Germinal center (tissue), 1 donor: ENCODE results near the gene SLC2A11.

ENCODE experiments used
- DNase-seq: peaks from one replicate; pipeline ENCODE4 v3.0.0; 2012; ENCODE audit warnings: mixed read lengths, low spot score

Gene SLC2A11

DNA sequence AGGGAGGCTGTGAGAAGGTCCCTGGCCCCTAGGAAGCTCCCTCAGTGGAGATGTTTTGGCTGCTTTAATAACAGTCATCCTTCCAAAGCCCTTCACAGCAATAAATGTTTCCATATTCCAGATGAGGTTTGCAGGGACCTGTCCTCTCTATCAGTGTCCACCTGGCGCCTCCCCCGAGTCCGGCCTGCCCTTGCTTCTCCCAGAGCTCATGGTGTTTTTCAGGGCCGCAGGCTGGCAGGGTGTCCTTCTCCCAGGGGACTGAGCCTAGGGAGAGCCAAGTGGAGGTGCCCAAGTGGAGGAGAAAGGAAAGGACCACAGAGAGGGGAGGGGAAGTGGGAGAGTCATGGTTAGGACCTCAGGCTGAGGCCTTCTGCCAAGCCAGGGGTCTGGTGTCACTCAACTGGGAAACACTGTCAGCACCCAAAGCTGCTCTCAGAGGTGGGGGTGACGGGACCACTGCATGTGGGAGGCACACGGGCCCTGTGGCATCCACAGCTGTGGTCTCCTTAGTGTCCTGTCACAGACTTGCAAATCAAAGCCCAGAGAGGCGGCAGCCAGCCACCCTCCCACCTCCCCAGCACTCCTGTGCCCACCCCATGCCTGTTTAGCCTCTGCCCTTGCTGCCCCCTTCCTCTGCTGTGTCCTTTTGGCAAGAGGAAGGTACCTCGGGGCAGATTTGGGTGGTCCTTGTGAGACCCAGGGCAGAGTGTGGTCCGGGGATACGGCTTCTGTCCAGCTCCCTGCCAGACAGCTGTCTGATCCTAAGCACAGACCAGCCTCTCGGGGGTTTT is 25.3 kb upstream of the SLC2A11 start:
- no peak for DNase-seq

DNA sequence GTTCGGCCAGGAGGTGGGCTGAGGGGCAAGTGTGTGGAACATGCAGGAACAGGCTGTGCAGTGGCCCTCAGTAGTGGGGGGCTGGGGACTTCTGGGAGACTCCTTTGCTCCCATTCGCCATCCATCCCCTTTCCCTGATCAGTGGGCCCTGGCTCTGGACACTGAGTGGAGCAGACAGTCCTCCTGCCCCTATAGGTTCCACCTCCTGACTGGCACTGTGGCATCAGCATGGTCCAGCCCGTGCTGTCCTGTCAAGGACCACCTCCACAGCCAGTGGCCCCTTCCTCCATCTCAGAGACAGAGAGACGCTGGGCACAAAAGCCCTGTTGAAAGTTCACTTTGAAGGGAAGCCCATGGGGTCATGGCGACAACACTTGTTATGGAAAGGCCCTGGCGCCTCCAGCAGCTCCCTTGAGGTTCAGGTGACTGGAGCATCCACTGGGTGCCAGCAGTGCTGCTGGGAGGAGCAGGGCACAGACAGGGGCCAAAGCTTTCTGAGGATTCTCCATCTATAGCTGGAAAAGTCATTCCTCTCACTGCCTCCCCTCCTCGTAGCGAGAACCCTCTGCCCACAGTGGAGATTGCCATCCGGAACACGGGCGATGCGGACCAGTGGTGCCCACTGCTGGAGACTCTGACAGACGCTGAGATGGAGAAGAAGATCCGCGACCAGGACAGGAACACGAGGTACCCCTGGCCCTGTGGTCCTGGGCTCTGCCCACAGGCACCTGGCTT is 24.5 kb upstream of the SLC2A11 start:
- no peak for DNase-seq

DNA sequence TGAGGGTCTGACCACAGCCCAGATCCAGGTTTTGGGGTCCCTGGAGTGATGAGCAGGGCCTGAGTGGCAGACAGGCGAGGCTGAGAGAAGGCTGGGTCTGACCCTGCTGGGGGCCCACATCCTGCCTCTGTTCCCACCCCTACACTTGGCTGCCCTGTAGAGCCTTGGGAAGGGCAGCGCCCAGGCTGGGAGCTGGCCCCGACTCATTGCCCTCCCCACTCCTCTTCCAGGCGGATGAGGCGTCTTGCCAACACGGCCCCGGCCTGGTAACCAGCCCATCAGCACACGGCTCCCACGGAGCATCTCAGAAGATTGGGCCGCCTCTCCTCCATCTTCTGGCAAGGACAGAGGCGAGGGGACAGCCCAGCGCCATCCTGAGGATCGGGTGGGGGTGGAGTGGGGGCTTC is 23.8 kb upstream of the SLC2A11 start:
- no peak for DNase-seq

DNA sequence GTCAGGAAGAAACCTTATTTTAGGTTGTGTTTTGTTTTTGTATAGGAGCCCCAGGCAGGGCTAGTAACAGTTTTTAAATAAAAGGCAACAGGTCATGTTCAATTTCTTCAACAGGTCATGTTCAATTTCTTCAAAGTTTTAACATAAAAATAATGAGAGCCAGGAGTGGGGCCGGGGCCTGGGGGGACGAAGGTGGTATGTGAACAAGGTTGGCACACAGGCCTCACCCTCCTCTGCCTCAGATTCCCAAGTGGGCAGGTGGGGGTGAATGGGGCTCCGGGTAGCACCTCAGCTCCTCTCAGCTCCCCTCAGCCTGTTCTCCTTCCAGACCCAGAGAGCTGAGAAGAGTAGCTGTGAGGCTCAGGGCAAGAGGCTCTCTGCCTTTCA is 23.3 kb upstream of the SLC2A11 start:
- DNase-seq = no peak

DNA sequence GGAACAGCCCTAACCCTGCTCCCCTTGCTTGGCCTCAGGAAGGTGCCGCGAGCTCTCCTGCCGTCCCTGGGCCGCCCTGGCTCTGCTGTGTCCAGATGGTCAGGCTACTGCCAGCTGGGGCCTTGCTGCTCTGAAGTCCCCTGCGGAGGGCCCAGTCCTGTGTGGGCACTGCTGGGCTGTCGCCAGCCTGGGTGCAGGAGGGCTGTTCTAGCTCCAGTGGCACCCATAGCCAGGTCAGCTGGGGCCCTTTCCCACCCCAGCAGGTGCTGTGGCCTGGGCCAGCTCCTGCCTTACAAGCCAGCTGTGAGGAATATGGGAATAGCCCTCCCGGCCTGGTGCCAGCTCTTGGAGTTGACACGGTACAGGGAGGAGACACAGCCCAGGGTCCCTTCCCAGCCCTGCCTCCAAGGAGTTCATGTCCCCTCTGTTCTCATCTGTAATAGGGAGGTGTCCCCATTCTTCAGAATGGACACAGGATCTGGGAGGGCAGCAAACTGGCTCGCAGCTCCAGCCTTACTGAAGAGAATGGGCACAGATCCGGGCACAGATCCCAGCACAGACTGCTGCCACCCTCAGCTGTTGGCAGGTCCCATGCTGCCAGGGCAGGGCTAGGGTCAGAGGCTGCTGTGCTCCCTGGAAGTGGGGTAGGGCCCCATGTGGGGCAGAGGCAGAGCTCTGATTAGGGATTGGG is 22.7 kb upstream of the SLC2A11 start:
- no peak for DNase-seq

DNA sequence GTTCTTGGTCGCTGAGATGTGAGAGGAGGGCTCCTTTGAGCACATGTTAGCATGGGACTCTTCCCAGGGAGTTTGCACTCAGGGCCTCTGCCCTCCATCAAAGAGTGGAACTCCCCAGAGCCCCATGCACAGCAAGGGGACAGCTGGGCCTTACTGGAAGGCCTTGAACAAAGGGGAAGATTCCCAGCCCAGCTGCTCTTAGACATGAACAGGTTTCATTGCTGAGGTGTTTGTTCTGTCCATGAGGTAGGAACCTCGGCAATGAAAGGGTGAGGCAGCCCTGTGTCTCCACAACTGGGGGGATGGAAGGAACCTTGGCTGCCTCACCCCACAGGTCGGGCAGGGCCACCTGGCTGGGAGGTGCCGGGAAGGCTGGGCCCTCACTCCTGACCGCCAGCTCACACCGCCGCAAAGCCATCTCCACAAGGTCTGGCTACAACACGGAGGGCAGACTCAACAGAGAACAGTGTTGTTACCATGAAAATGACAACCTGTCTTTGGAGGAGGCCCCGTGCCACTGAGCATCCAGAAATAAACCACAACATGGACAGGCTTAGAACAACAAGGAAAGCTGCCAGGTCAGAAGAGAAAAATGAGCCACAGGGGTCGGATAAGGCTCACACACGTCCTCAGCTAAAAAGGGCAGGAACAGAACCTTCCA is 22.1 kb upstream of the SLC2A11 start:
- no peak for DNase-seq

DNA sequence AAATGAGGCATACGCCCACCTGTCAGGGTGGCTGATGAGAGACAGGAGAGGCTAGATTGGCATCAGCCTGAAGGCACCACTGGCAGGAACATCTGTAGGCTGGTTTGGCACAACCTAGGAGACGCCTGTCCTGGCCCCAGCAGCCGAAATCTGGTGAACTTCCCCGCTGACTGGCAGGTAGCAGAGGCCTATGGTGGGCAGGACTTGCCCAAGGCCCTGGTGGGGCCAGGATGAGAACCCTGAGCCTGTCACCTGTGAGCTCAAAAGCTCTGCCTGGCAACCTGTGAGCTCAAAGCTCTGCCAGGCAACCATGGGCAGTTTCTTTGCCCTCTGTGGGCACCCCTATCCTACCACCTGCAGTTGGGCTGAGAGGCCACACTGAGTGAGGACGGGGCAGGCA is 21.4 kb upstream of the SLC2A11 start:
- DNase-seq = no peak

DNA sequence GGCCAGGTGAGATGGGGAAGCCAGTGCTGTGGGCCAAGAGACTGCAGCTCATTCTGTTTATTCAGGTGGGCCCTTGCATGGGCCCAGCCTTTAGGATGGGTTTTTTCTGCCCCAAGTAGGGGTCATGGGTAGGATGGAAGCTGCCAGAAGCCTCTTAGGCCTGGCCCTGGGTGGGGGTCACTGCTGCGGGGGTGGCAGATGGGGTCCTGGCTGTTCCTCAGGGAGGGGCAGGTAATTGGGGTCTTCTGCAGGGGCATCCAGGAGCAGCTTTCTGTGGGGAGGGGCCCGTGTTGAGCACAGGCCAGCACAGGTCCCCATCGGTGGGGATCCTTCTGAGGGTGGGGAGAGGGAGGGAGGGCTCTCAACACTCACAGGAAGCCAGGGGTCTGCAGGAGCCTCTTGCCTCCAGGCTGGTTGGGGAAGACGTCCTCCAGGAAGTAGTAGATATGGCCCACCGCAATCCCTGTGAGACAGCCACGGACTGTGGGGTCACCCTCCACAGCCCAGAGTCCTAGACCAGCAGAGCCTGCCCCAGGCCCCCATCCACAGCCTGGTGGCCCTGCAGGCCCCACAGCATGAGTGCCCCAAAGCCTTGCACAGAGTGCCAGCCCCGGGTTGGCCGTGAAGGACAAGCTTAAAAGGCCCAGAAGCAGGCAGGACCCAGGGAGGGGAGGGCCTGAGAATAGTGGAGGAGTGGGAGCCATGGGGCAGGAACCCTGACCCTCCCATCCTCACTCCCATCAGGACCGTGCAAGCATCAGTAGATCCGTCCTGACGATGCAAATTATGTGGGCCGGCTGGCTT is 20.8 kb upstream of the SLC2A11 start:
- DNase-seq = no peak

DNA sequence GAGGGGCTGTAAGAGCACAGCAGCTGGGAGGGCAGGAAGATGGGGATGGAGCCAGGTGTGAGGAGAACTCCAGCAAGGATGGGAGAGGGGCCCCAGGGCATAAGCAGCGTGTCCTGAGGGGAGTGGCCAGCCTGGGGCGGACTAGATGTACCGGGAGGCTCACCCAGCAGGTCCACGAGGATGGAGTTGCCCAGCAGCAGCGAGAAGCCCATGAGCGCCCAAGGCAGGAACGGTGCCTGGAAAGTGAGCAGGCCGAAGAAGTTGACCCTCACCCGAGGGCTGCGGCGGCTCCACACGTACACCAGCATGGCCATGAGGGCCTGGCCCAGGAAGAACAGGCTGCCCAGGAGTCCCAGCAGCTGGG is 20.2 kb upstream of the SLC2A11 start:
- no peak for DNase-seq

DNA sequence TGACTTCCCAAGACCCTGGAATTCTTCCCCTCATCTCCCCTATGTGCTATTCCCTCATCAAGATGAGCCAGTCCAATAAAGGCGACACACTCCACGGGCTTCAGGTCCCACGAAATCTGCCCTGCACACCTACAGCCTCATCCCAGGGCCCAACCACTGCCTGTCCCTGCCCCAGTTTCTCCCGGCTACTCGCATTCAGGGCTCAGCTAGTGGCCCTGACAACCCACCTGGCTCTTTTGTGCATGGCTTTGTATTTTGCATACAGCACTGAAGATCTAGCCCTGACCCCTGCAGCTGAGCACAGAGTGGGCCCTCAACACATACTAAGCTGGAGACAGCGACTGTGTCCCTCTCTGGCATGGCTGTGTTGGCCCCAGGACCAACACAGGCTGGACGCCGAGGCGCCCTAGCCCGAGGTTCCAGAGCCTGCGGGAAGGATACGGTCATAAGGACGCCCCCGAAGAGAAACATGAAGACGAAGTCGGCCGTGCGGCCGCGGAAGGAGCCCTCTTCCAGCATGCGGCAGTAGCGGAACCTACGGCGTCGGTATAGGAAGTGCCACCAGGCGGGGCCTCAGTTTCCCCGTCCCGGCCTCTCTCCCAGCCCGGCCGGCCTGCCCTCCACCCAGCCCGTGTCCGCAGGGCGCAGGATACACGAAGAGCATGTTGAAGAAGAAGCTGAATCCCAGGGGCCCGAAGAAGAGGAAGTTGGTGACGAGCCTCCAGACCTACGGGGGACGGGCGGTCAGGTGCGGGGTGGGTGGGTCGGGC is 19.6 kb upstream of the SLC2A11 start:
- no peak for DNase-seq

DNA sequence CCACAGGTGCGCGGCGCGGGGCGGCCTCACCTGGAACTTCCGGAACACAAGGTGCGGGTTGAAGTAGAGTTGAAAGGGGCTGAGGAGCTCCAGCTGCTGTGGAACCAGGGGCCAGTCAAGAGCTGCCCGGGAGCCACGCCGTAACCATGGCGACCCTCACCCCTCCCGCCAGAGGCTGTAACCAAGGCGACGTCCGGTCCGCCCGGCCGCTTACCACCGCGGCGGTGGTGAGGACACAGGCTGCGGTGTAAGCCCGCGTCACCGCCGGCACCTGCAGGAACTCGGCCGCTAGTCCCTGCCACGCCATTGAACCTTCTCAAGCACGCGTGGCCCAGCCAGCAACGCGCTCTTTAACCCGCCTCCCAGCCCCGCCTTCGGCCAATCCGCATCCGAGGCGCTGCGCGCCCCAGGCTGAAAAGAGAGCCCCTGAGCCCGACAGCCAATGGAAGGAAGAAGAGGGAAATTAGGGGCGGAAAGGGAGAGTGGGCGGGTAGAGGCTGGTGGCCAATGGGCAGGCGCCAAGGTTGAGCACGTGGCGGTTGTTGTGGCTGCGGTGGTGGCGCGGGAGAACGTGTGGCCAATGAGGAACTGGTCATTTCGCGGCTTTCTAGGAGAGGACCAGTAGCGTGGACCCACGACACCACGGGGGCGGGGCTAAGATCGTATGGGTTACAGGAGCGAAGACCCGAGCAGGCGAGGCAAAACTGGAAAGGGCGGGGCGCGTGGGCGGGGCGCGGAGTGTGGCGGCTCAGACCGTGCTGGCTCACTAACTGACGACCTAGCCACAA is 18.8 kb upstream of the SLC2A11 start, which contains the start of gene DERL3:
TSS of gene DERL3 (minus strand) at position 326 of the 788 bp plus-strand sequence. CDS start at position 307, 19 bp downstream.
- DNase-seq = peak; percentile 94

DNA sequence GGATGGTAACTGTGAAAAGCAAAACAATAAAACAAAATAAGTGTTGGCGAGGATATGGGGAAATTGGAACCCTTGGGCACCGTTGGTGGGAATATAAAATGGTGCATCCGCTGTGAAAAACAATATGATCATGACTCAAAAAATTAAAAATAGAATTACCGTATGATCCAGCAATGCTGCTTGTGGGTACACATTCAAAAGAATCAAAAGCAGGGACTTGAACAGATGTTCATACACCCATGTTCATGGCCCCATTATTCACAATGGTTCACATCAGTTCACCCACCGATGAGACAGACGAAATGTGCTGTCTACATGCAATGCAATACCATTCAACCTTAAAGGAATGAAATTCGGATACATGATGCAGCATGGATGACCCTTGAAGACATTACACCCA is 17.6 kb upstream of the SLC2A11 start:
- DNase-seq = no peak

DNA sequence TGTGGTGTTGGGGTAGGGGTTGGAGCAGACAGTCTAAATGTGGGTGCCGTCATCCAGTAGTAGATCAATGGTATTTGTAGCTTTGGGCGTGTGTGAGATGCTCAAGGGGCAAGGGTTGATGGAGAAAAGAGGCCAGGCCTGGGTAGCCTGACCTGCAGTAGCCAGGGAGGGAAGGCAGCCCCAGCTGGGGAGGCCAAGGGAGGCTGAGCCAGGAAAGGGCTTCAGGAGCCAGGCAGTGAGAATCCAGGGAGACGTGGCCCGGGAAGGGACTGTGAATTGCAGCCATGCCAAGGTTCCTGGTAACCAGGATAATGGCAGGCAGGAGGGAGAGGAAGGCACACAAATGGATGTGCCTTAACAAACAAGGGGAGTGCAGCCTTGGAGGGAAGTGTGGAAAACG is 16.4 kb upstream of the SLC2A11 start:
- DNase-seq = no peak

DNA sequence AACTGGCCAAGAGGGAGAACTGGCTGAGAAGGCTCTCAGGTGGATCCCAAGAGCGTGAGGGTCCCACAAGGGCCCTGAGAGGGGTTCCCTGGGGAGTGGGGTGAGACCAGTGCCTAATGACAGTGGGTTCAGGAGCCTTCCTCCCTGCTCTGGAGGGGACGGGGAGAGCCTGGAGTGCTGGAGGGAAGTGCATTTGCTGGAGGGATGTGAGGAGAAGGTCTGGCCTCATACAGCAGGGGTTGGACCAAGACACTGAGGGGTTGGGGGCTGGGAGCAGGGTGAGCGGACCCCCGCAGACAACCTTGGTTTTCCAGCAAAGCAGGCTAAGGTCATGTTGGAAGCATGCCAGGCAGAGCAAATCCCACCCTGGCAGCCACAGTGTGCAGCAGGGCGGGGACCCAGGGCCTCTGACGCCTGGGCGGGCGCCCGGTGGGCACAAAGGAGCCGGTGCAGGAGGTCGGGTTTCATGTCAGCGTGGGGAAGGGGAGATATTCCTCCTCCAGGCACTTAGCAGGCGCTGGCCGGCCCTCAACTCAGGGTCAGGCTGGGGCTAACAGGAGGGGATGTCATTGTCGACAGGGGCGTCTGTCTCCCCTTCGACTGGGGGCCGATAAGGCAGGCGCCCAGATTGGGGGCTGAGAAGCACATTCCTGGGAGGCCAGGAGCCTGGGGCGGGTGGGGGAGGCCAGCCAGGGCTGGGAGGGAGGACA is 15.8 kb upstream of the SLC2A11 start:
- DNase-seq = no peak

DNA sequence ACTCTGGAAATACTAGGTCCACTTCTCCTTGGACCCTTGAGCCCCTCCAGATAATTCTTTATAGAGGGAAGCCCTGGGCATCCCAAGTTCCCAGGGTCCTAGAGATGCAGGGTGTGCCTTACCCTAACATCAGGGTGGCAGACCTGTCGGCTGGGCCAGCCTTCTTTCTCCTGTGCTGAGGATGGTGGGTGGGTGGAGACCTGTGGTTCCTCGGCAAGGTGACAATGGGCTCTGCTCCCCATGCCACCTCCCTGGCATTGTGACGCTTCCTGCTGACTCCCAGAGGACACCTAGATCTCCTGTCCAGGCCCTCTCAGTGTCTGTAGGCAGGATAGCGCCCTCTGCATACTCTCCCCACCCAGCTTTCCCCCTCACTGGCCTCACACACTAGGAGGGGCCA is 15.1 kb upstream of the SLC2A11 start:
- DNase-seq = no peak

DNA sequence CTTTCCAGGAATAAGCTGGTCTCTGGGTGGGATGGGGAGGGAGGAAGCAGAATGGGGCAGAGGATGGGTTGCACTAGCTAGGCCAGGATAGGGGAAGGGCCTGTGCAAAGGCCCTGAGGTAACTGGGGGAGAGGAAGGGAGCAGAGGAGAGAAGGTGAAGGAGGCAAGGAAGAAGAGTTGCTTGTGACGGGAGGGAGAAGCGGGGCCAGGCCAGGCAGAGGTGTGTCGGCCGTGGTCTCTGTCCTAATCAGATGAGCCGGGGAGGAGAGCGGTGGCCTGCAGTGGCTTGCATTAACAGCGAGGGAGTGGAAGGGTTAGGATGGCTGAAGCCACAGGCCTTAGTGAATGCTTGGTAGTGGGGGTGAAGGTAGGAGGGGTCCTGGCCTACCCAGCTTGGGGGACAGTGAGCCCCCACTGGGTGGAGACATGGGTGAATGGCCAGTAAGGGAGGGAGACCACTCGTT is 12.9 kb upstream of the SLC2A11 start:
- DNase-seq = no peak

DNA sequence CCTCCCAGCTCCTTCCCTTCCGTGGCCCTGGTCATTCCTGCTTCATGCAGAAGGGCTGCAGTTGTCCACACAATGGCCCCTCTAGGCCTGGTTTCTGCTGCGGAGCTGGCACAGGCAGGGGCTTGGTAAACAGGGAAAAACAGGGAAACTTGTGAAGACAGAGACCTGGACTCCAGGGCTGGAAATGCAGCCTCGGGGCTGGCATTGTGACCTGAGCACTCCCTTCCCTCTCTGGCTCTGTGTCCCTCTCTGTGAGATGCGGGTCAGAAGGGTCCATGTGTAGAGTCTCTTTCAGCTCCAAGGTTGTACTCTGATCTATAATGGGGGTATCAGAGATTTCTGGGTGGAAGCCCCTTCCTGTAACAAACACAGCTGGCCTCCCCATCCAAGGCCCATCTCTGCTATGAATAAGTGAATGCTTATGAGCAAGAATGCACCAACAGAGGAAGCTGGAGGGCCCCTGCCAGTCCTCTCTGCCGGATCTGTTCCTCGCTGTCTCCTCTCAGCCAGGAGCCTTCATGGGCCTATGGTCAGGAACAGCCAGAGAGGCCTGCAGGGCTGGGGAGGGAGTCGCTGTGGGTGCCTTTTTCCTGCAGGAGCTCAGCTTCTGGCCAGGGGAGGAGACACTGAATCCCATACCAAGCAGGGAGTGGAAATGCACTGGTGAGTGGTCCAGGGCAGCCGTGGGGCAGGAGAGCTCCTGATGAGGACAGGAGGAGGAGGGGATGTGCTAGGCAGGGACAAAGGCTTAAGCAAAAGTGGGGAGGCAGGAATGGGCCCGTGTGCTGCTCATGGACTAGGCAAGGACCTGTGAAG is 12.2 kb upstream of the SLC2A11 start:
- no peak for DNase-seq

DNA sequence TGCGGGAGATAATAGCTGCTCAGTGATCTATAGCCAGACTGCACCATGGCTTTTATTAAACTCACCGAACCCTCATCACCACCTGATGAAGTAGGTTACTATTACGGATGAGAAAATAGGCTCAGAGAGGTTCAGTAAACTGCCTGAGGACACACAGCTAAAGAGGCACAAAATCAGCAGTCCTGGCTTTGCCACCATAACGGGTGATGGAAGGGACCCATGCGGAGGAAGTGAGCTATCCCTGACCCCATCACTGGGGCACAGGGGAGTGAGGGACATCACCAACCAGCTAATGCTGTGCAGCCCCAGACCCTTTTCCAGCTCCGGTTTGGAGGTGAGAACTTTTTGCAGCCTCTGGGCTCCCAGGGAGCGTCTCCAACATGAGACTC is 11.6 kb upstream of the SLC2A11 start:
- no peak for DNase-seq
